HL-60/S4 treated with retinoic acid at 250 ng/mL for 4 days and 3 days (cell line): ENCODE results near the gene TRAK1.

Source experiments
- in situ Hi-C: fragments of 300-500 bp; cut with MboI; formaldehyde crosslinking; loops from 2 replicates; pipeline ENCODE4 v1.7.0; 2022; ENCODE audit warnings: low sequenced_read_pairs

TRAK1 gene

GRCh38 chr3:42175386-42176240 is 84.5 kb downstream of the TRAK1 start:
- in situ Hi-C loops: no loop called here

GRCh38 chr3:42176242-42177034 is 85.3 kb downstream of the TRAK1 start:
- in situ Hi-C loops: no loop called here

- in situ Hi-C loops: no loop called here
Observed at GRCh38 chr3:42177068-42177800, 86.1 kb downstream of the TRAK1 start.

GRCh38 chr3:42177801-42178150 is 86.6 kb downstream of the TRAK1 start:
- in situ Hi-C loops: no loop called here

GRCh38 chr3:42179110-42179725 is 88.1 kb downstream of the TRAK1 start:
- in situ Hi-C loops: no loop called here

- in situ Hi-C loops: no loop called here
Observed at GRCh38 chr3:42180901-42181300, 89.7 kb downstream of the TRAK1 start.

- in situ Hi-C loops: no loop called here
Observed at GRCh38 chr3:42182555-42182954, 91.4 kb downstream of the TRAK1 start.

- in situ Hi-C loops: no loop called here
Observed at GRCh38 chr3:42183991-42184632, 93.0 kb downstream of the TRAK1 start.

- in situ Hi-C loops: no loop called here
Observed at GRCh38 chr3:42184651-42185443, 93.7 kb downstream of the TRAK1 start.

GRCh38 chr3:42187936-42188335 is 96.8 kb downstream of the TRAK1 start:
- in situ Hi-C loops: no loop called here

- in situ Hi-C loops: no loop called here
Observed at GRCh38 chr3:42188376-42188775, 97.2 kb downstream of the TRAK1 start.

- in situ Hi-C loops: no loop called here
Observed at GRCh38 chr3:42189001-42189460, 97.9 kb downstream of the TRAK1 start.

- in situ Hi-C loops: no loop called here
Observed at GRCh38 chr3:42189736-42190135, 98.6 kb downstream of the TRAK1 start.

GRCh38 chr3:42190701-42191442 is 99.7 kb downstream of the TRAK1 start:
- in situ Hi-C loops: no loop called here

- in situ Hi-C loops: no loop called here
Observed at GRCh38 chr3:42191443-42191747, 100.2 kb downstream of the TRAK1 start.

GRCh38 chr3:42192334-42193200 is 101.4 kb downstream of the TRAK1 start:
- in situ Hi-C loops: no loop called here

GRCh38 chr3:42194943-42195510 is 103.9 kb downstream of the TRAK1 start:
- in situ Hi-C loops: no loop called here

- in situ Hi-C loops: no loop called here
Observed at GRCh38 chr3:42195879-42196330, 104.7 kb downstream of the TRAK1 start.
